Panc1 (cell line): Measurements from ENCODE around the gene ARHGEF39. TPM values are rescaled to one million over a fixed set of nuclear protein-coding genes. Genes with fewer than 3 reads are reported as not detected.

Experiments used
- ATAC-seq: fragments of 200-7000 bp; cut with Tn5 transposase; 2 replicates; pipeline ENCODE4 v1.9.1; 2020; ENCODE audit warnings: mild to moderate bottlenecking, moderate library complexity
- BruUV-seq: library from RNA; stranded (reverse); fragments of 400-500 nt; replicated peaks from 2 replicates; lab custom pipeline; 2021; lab: Mats Ljungman, UMichigan
- CTCF ChIA-PET: fragments of 300-600 bp; sonication (Branson Sonifier 250); formaldehyde crosslinking; loops from one replicate; lab custom pipeline; 2022; ENCODE audit warnings: antibody characterized with exemption; lab: Charles Lee
- POLR2A ChIA-PET: fragments of 300-600 bp; sonication (Branson Sonifier 250); formaldehyde crosslinking; loops from one replicate; lab custom pipeline; 2022; ENCODE audit warnings: antibody characterized with exemption; lab: Charles Lee
- DNase-seq: peaks from one replicate; pipeline ENCODE4 v3.0.0-alpha.2; 2010; ENCODE audit warnings: low read depth, low spot score
- H3K27ac ChIP-seq: 2 replicates; pipeline ENCODE4 v1.5.1; 2011; ENCODE audit warnings: mild to moderate bottlenecking, low read length, inconsistent platforms
- H3K27me3 ChIP-seq: fragments of 200-500 bp; sonication (Bioruptor generic); 2 replicates; pipeline ENCODE4 v1.6.0; 2014; ENCODE audit warnings: low read length, inconsistent platforms; ENCODE audit not compliant: control insufficient read depth, insufficient read depth
- H3K36me3 ChIP-seq: fragments of 200-500 bp; sonication (Bioruptor generic); 2 replicates; pipeline ENCODE4 v1.5.1; 2014; ENCODE audit warnings: inconsistent platforms, mild to moderate bottlenecking, low read length, moderate library complexity; ENCODE audit not compliant: control insufficient read depth, insufficient read depth
- H3K4me1 ChIP-seq: 2 replicates; pipeline ENCODE4 v1.5.1; 2011; ENCODE audit warnings: inconsistent platforms, mild to moderate bottlenecking, low read length, moderate library complexity; ENCODE audit not compliant: control insufficient read depth, insufficient read depth
- H3K4me3 ChIP-seq, 2 experiments: 2 replicates each; pipeline ENCODE4 v1.5.1; 2011 to 2012; ENCODE audit warnings: low read depth in 2 of 2, low read length in 2 of 2, mild to moderate bottlenecking in 2 of 2, inconsistent platforms in 1 of 2, moderate library complexity in 1 of 2
- H3K9me3 ChIP-seq: fragments of 200-500 bp; sonication (Bioruptor generic); 2 replicates; pipeline ENCODE4 v1.5.1; 2014; ENCODE audit warnings: low read depth, mild to moderate bottlenecking, inconsistent platforms, low read length, moderate library complexity; ENCODE audit not compliant: control insufficient read depth, insufficient read depth
- POLR2AphosphoS5 ChIP-seq: IDR thresholded peaks from 2 replicates; pipeline ENCODE4 v1.6.1; 2012; ENCODE audit warnings: mild to moderate bottlenecking, low read depth, low read length, moderate library complexity
- SIN3A ChIP-seq: IDR thresholded peaks from 2 replicates; pipeline ENCODE4 v1.6.1; 2012; ENCODE audit warnings: low read depth, mild to moderate bottlenecking, low read length, moderate library complexity, borderline replicate concordance; ENCODE audit not compliant: insufficient read depth
- TCF7L2 ChIP-seq: IDR thresholded peaks from 2 replicates; pipeline ENCODE4 v1.6.1; 2011; ENCODE audit warnings: mild to moderate bottlenecking, low read depth, low read length, inconsistent platforms
- in situ Hi-C: cut with HindIII; loops from 2 replicates; pipeline ENCODE4 v1.10.0; 2016; ENCODE audit warnings: low sequenced_read_pairs, low pct_unique_long_range_greater_than_20kb
- intact Hi-C: fragments of 100-400 bp; cut with micrococcal nuclease; formaldehyde crosslinking; loops from one replicate; pipeline ENCODE4 v1.10.0; 2022; ENCODE audit not compliant: unreplicated experiment
- total RNA-seq: library from RNA; stranded (reverse); gene quantifications from one replicate; pipeline ENCODE4 v1.2.1, GENCODE V29; 2021; ENCODE audit not compliant: unreplicated experiment
- TF ChIP-seq, protein P1 (sequence below), 2 experiments: IDR thresholded peaks; 2 replicates each; pipeline ENCODE4 v1.6.1; 2011 to 2012; ENCODE audit warnings: low read depth in 2 of 2, control low read depth in 1 of 2, low read length in 1 of 2, mild to moderate bottlenecking in 1 of 2, moderate library complexity in 1 of 2; ENCODE audit not compliant: insufficient read depth in 1 of 2
- TF ChIP-seq, protein P2 (sequence below): fragments of 450-650 bp; IDR thresholded peaks from 2 replicates; pipeline ENCODE4 v1.5.1; 2017; ENCODE audit warnings: mild to moderate bottlenecking

The ARHGEF39 gene
- total RNA-seq, 1 experiment from 2014 or later: 34.0 TPM

DNA sequence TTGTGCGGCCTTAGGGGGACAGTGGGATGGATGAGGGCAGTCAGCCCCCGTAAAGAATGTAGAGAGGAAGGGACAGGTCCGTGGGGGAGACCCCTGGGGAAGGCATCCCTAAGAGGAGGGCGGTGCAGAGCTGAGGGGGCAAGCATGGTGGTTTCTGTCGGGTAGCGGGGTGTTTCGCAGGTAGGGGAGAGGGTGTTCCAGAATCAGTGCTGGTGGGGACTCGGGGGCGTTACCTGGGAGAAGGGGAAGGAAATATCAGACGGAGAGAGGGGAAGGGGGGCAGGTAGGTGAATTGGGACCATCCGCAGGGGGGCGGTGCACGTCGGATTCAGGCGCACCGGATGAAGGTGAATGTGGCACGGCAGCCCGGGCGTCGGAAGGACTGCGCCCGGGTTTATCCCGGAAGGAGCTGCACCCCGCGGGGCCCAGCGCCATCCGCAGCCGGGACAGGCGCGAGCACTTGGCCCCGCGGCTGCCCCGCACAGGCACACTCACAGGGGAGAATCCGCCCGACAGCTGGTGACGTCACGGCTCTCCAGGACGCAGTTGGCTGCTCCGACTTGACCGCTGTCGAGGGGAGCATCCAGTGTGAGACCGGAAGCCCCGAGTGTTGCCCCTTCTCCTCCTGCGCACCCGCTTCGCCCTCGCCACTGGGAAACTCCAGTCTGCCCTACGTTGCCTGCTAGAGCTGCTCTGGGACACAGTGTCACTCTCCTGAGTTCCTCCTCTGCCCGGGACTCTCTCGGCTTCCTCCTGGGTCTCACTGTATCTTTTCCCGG is 48.1 kb downstream of the ARHGEF39 start:
- in situ Hi-C loops: no loop called here
- DNase-seq (no peak), ATAC-seq (peak; percentile 58)
- Histone ChIP-seq H3K4me3 (peak overlapping the region; percentile 4 to 35; a peak in 3 of 4 replicates), H3K4me1 (no peaks in the 10 kb centered on the region), H3K27me3 (peaks cover 5% of the 10 kb centered on the region; the same call in 1 of the 2 replicates), H3K36me3 (no peaks in the 10 kb centered on the region), H3K27ac (no peak overlapping the region), H3K9me3 (no peaks in the 10 kb centered on the region)
- ChIA-PET POLR2A (no interaction called here), CTCF (no interaction called here)
- no TSS peak for BruUV-seq
- intact Hi-C loops: no loop called here
- TF ChIP-seq, protein P1, sequence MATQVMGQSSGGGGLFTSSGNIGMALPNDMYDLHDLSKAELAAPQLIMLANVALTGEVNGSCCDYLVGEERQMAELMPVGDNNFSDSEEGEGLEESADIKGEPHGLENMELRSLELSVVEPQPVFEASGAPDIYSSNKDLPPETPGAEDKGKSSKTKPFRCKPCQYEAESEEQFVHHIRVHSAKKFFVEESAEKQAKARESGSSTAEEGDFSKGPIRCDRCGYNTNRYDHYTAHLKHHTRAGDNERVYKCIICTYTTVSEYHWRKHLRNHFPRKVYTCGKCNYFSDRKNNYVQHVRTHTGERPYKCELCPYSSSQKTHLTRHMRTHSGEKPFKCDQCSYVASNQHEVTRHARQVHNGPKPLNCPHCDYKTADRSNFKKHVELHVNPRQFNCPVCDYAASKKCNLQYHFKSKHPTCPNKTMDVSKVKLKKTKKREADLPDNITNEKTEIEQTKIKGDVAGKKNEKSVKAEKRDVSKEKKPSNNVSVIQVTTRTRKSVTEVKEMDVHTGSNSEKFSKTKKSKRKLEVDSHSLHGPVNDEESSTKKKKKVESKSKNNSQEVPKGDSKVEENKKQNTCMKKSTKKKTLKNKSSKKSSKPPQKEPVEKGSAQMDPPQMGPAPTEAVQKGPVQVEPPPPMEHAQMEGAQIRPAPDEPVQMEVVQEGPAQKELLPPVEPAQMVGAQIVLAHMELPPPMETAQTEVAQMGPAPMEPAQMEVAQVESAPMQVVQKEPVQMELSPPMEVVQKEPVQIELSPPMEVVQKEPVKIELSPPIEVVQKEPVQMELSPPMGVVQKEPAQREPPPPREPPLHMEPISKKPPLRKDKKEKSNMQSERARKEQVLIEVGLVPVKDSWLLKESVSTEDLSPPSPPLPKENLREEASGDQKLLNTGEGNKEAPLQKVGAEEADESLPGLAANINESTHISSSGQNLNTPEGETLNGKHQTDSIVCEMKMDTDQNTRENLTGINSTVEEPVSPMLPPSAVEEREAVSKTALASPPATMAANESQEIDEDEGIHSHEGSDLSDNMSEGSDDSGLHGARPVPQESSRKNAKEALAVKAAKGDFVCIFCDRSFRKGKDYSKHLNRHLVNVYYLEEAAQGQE (IDR thresholded peaks at IDR 0.05; ENCODE audit: insufficient read depth in 1 of 2, low read depth in 2 of 2, low read length in 1 of 2): no peak
- TF ChIP-seq SIN3A (no peak), POLR2AphosphoS5 (no peak), TCF7L2 (no peak)
- TF ChIP-seq, protein P2, sequence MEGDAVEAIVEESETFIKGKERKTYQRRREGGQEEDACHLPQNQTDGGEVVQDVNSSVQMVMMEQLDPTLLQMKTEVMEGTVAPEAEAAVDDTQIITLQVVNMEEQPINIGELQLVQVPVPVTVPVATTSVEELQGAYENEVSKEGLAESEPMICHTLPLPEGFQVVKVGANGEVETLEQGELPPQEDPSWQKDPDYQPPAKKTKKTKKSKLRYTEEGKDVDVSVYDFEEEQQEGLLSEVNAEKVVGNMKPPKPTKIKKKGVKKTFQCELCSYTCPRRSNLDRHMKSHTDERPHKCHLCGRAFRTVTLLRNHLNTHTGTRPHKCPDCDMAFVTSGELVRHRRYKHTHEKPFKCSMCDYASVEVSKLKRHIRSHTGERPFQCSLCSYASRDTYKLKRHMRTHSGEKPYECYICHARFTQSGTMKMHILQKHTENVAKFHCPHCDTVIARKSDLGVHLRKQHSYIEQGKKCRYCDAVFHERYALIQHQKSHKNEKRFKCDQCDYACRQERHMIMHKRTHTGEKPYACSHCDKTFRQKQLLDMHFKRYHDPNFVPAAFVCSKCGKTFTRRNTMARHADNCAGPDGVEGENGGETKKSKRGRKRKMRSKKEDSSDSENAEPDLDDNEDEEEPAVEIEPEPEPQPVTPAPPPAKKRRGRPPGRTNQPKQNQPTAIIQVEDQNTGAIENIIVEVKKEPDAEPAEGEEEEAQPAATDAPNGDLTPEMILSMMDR: no peak; the same call in 1 of the 2 replicates

DNA sequence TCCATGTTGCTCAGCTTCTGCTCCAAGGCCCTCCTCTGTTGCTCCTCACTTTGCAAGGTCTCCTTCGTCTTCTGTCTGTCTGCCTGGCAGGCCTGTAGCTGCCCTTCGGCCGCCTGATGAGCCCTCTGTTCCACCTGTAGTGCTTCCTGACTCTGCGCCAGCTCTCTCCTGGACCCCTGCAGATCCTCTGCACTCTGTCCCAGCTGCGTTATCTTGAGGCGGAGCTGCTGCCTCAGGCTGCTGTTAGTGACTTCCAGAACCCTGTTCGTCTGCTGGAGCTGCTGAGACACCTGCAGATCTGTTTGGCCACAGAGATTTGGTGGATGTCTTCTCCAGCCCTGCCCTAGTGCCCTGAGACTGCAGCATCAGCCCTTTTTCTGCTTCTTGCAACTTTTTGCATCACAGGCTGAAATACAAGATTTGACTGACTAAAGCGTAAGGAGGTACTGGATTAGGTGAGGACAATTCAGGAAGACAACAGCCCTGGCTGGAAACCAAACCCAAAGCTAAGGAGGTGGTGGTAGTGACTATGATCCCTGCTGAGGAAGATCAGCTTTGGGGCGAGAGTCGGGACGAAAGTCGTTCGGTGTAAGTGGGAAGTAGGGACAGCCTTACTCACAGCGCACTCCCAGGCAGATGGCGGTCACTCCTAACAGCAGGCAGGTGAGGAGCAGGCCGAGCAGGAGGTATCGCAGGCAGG is 48.9 kb downstream of the ARHGEF39 start:
- intact Hi-C loops: no loop called here
- H3K4me3 ChIP-seq: no peak overlapping the region
- ChIA-PET CTCF (no interaction called here), POLR2A (no interaction called here)
- peaks cover 5% of the 10 kb centered on the region; the same call in 1 of the 2 replicates for H3K27me3 ChIP-seq
- no peaks in the 10 kb centered on the region for H3K4me1 ChIP-seq
- ATAC-seq (0 out of 2 replicates have a peak, but pooled peaks have one; percentile 18), DNase-seq (no peak)
- no peaks in the 10 kb centered on the region for H3K36me3 ChIP-seq
- in situ Hi-C loops: no loop called here
- H3K27ac ChIP-seq: no peak overlapping the region
- BruUV-seq: no TSS peak
- no peak for TF ChIP-seq POLR2AphosphoS5
- H3K9me3 ChIP-seq: no peaks in the 10 kb centered on the region
